Activated CD4-positive, alpha-beta T cell treated with anti-CD3 and anti-CD28 coated beads, Interleukin-2, amount 50 U/mL, for 16 hours (primary cell): ENCODE data around the gene NDUFA8.
A peak's percentile ranks its signal among the peaks of the same experiment; 100 is the strongest.

ENCODE experiments used
- DNase-seq: peaks from one replicate; pipeline ENCODE4 v3.0.0-alpha.2; 2020

NDUFA8 gene

GRCh38 chr9:122183501-122183900, 23.9 kb upstream of the NDUFA8 start:
- no peak for DNase-seq

- no peak for DNase-seq
Observed at GRCh38 chr9:122180633-122181032, 21.1 kb upstream of the NDUFA8 start.

GRCh38 chr9:122179690-122180074, 20.1 kb upstream of the NDUFA8 start:
- DNase-seq, result no peak

- no peak for DNase-seq
Observed at GRCh38 chr9:122179054-122179689, 19.6 kb upstream of the NDUFA8 start.

- DNase-seq, result no peak
Observed at GRCh38 chr9:122176916-122177315, 17.3 kb upstream of the NDUFA8 start.

- DNase-seq, result no peak
Observed at GRCh38 chr9:122173670-122174069, 14.1 kb upstream of the NDUFA8 start.

- no peak for DNase-seq
Observed at GRCh38 chr9:122172131-122172530, 12.6 kb upstream of the NDUFA8 start.

GRCh38 chr9:122168356-122168755, 8.8 kb upstream of the NDUFA8 start:
- DNase-seq, result no peak

GRCh38 chr9:122164286-122164685, 4.7 kb upstream of the NDUFA8 start:
- DNase-seq, result no peak

GRCh38 chr9:122162415-122162814, 2.8 kb upstream of the NDUFA8 start:
- no peak for DNase-seq

GRCh38 chr9:122159925-122160246, 307 bp upstream of the NDUFA8 start:
- no peak for DNase-seq

GRCh38 chr9:122158202-122158601, 1.4 kb downstream of the NDUFA8 start:
- peak; percentile 50 for DNase-seq

- no peak for DNase-seq
Observed at GRCh38 chr9:122155796-122156195, 3.8 kb downstream of the NDUFA8 start.

GRCh38 chr9:122151267-122151828, 8.2 kb downstream of the NDUFA8 start:
- DNase-seq, result no peak

GRCh38 chr9:122145592-122145863, 14.1 kb downstream of the NDUFA8 start:
- no peak for DNase-seq

GRCh38 chr9:122144836-122145591, 14.6 kb downstream of the NDUFA8 start:
- no peak for DNase-seq

- no peak for DNase-seq
Observed at GRCh38 chr9:122143876-122144405, 15.6 kb downstream of the NDUFA8 start.

GRCh38 chr9:122143296-122143695, 16.3 kb downstream of the NDUFA8 start:
- DNase-seq, result no peak

- DNase-seq, result no peak
Observed at GRCh38 chr9:122141671-122142070, 17.9 kb downstream of the NDUFA8 start.

- no peak for DNase-seq
Observed at GRCh38 chr9:122140368-122141193, 19.0 kb downstream of the NDUFA8 start.

- no peak for DNase-seq
Observed at GRCh38 chr9:122138560-122139268, 20.9 kb downstream of the NDUFA8 start.

GRCh38 chr9:122135529-122135859, 24.1 kb downstream of the NDUFA8 start:
- no peak for DNase-seq
